Heart left ventricle (tissue), 16 donors: ENCODE results near the gene MXI1. TPM values are rescaled to one million over a fixed set of nuclear protein-coding genes. Genes with fewer than 3 reads are reported as not detected.

ENCODE experiments used
- ATAC-seq, 4 donors: fragments of 200-7000 bp; cut with Tn5 transposase; one replicate each; pipeline ENCODE4 v1.9.1; 2020 to 2022; ENCODE audit warnings: moderate library complexity in 4 of 4, mild to moderate bottlenecking in 3 of 4, moderate number of reproducible peaks in 1 of 4
- DNase-seq, 5 donors: peaks; one replicate each; pipeline ENCODE4 v3.0.0-alpha.2; 2020
- H3K27ac ChIP-seq, 12 donors: fragments of 200-600 bp; sonication (generic) in 4 of 12; one replicate each; pipeline versions ENCODE4 v1.5.0 to v1.8.0; 2016 to 2022; ENCODE audit warnings: mild to moderate bottlenecking in 2 of 12
- H3K27me3 ChIP-seq, 9 donors: fragments of 200-600 bp; sonication (generic) in 2 of 9; one replicate each; pipeline versions ENCODE4 v1.5.1 to v1.8.0; 2016 to 2022; ENCODE audit warnings: mild to moderate bottlenecking in 3 of 9
- H3K36me3 ChIP-seq, 9 donors: fragments of 200-600 bp; sonication (generic) in 2 of 9; one replicate each; pipeline versions ENCODE4 v1.5.0 to v1.8.0; 2018 to 2022; ENCODE audit warnings: mild to moderate bottlenecking in 2 of 9
- H3K4me1 ChIP-seq, 12 donors: fragments of 200-600 bp; sonication (generic) in 4 of 12; one replicate each; pipeline versions ENCODE4 v1.5.0 to v1.8.0; 2016 to 2022; ENCODE audit warnings: mild to moderate bottlenecking in 3 of 12
- H3K4me3 ChIP-seq, 12 donors: fragments of 200-600 bp; sonication (generic) in 4 of 12; one replicate each; pipeline versions ENCODE4 v1.5.0 to v1.8.0; 2017 to 2022; ENCODE audit warnings: mild to moderate bottlenecking in 9 of 12, moderate library complexity in 4 of 12
- H3K9me3 ChIP-seq, 12 donors: fragments of 200-600 bp; sonication (generic) in 4 of 12; one replicate each; pipeline versions ENCODE4 v1.5.0 to v1.8.0; 2016 to 2022; ENCODE audit warnings: mild to moderate bottlenecking in 1 of 12
- POLR2A ChIP-seq, 2 donors: fragments of 450-650 bp; IDR thresholded peaks; one replicate each; pipeline ENCODE4 v1.6.1; 2017; ENCODE audit warnings: antibody characterized with exemption in 2 of 2, mild to moderate bottlenecking in 2 of 2, moderate library complexity in 2 of 2
- WGBS, 4 donors: extraction: QIAGEN DNeasy Blood & Tissue Kit in 2 of 4; methylation state at CpG; one replicate each; pipeline versions ENCODE4 v1.1.5 to v1.1.7; 2013 to 2018; 5-methylcytosine and 5-hydroxymethylcytosine counted together
- intact Hi-C, 10 donors: fragments of 100-400 bp; cut with DNase I; formaldehyde crosslinking; loops; one replicate each; pipeline versions ENCODE4 v1.11.1 to v1.14.2; 2022
- polyA plus RNA-seq, 2 donors: library from polyadenylated mRNA; stranded (reverse); fragments of 200-250 nt; gene quantifications; one replicate each; pipeline ENCODE4 v1.2.3, GENCODE V29; 2013
- total RNA-seq, 9 donors: library from RNA; depleted of rRNA in 2 of 9; stranded (reverse); fragments of >200 nt in 2 of 9; fragmentation: NEBNext Ultra II Directional in 3 of 9; extraction: Animal tissue kit (Norgen Biotek cat#: 25700) in 3 of 9; gene quantifications; one replicate each; pipeline versions ENCODE4 v1.1.0 to v1.2.4, GENCODE V29; 2016 to 2023
- TF ChIP-seq, protein P1 (sequence below), 12 donors: fragments of 200-600 bp; sonication (generic) in 4 of 12; IDR thresholded peaks; one replicate each; pipeline versions ENCODE4 v1.5.0 to v1.8.0; 2018 to 2022; ENCODE audit warnings: antibody characterized with exemption in 12 of 12, mild to moderate bottlenecking in 5 of 12
- donor health status: ischemic (EF 13 %, LVEDD 7.1; RV severe dilation, severe dysfunction).
- donor health status: healthy with polysubstance abuse.
- donor health status: DM: no; HTN: yes; CAD: no.
- donor health status: DM: no; HTN: no; CAD: no.
- donor health status: ischemic (EF 25% LVEDD 6.9; RV normal size, moderate dysfunction).
- donor health status: ischemic (EF 25% LVEDD 5.7; RV mildly dilated, moderate dysfunction).
- donor health status: healthy.
- donor health status: DM: yes; HTN: yes; CAD: no.
- donor health status: ischemic (EF 35%, LVEDD 5.7; RV mildly dilated, moderate dysfunction).
- donor health status: nonischemic (EF 11% LVEDD 7.7; RV severe dilation, severe dysfunction).
- donor health status: DM: yes; HTN: yes; CAD: no.
- donor health status: PGD.
- donor health status: ischemic (EF 29% LVEDD 5.4; RV normal size, mild dysfunction).
- donor health status: nonischemic (EF 23%, LVEDD 6.1; RV moderate dilation, normal function).

The MXI1 gene
- total and polyA plus RNA-seq, 11 donors: 20.3 to 83.2 (median 60.6) TPM

DNA sequence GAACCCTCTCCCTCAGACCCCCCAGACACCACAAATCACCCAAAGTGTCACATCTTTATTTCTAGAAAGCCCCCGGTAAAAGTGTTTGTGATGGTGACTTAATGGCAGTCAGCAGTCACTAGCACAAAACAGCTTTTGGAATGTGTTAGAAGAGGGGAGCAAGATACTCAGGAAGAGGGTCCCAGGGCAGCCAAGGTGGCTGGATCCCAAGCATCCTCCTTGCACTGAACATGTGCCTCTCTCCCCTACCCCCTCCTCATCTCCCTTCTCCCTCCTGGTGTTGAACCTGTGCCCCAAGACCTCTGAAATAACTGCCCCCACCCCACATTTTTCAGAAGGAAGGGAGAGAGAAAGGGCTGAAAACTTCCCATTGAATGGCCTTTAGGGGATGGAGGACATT is 37.8 kb upstream of the MXI1 start:
- Histone ChIP-seq H3K9me3 (no peaks in the 10 kb centered on the region), H3K4me1 (peaks cover 5 to 31% (median 26%) of the 10 kb centered on the region in 12 donors), H3K27ac (peak overlapping the region in 4 of 12 donors; percentile 38 to 83 (median 77)), H3K36me3 (no peaks in the 10 kb centered on the region), H3K27me3 (peaks cover 0 to 41% (median 0%) of the 10 kb centered on the region in 9 donors), H3K4me3 (no peak overlapping the region)
- DNase-seq (no peak), ATAC-seq (no peak)
- intact Hi-C loops: loop anchor here in 1 of 10 donors (5.0 kb wide), 1 partner anchor 38 kb away; the partner anchor contains the start of gene MXI1
- TF ChIP-seq POLR2A (IDR thresholded peaks at IDR 0.05): no peak
- TF ChIP-seq, protein P1, sequence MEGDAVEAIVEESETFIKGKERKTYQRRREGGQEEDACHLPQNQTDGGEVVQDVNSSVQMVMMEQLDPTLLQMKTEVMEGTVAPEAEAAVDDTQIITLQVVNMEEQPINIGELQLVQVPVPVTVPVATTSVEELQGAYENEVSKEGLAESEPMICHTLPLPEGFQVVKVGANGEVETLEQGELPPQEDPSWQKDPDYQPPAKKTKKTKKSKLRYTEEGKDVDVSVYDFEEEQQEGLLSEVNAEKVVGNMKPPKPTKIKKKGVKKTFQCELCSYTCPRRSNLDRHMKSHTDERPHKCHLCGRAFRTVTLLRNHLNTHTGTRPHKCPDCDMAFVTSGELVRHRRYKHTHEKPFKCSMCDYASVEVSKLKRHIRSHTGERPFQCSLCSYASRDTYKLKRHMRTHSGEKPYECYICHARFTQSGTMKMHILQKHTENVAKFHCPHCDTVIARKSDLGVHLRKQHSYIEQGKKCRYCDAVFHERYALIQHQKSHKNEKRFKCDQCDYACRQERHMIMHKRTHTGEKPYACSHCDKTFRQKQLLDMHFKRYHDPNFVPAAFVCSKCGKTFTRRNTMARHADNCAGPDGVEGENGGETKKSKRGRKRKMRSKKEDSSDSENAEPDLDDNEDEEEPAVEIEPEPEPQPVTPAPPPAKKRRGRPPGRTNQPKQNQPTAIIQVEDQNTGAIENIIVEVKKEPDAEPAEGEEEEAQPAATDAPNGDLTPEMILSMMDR (IDR thresholded peaks at IDR 0.05): no peak
- WGBS, 4 donors: 24 to 58% (median 45%) methylated on average over 1 of the region's 1 CpG

GRCh38 chr10:110170142-110170971 is 37.0 kb upstream of the MXI1 start:
- H3K4me3 ChIP-seq: peak overlapping the region in 1 of 12 donors; percentile 10
- intact Hi-C loops: loop anchor here in 3 of 10 donors (2.0 to 5.0 kb wide), 3 partner anchors 37 to 40 kb away; partner anchors contain the start of gene MXI1 (in 1 of the 3)
- peak overlapping the region; percentile 41 to 83 (median 66) for H3K27ac ChIP-seq
- no peaks in the 10 kb centered on the region for H3K9me3 ChIP-seq
- no peaks in the 10 kb centered on the region for H3K36me3 ChIP-seq
- DNase-seq (peak in 3 of 5 donors; percentile 41 to 70 (median 49)), ATAC-seq (peak; percentile 61 to 83 (median 66))
- peaks cover 0 to 41% (median 0%) of the 10 kb centered on the region in 9 donors for H3K27me3 ChIP-seq
- WGBS, 4 donors: 16 to 26% (median 20%) methylated on average over 10 to 13 of the region's 13 CpGs
- TF ChIP-seq, protein P1 (IDR thresholded peaks at IDR 0.05): no peak
- no peak for TF ChIP-seq POLR2A (IDR thresholded peaks at IDR 0.05)
- peaks cover 5 to 35% (median 26%) of the 10 kb centered on the region in 12 donors for H3K4me1 ChIP-seq

DNA sequence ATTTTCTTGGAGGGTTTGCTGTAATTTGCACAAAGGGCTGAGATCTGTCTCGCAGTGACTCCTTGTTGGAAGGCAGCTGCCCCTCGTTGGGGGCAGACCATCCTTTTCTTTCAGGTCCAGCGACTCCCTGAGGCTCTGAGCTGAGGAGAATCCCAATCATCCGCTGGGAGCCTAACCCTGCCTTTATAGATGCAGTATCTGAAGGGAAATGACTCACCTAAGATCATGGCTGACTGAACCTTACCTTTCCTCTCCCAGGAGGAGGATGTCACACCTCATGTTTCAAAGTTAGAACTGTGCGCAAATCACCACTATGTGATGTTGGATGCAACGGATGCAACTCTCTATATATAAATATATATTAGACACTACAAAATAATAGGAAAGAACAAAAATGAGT is 36.4 kb upstream of the MXI1 start:
- peaks cover 5 to 42% (median 33%) of the 10 kb centered on the region in 12 donors for H3K4me1 ChIP-seq
- ATAC-seq: peak in 2 of 4 donors; percentile 8 to 41
- peaks cover 0 to 34% (median 0%) of the 10 kb centered on the region in 9 donors for H3K27me3 ChIP-seq
- intact Hi-C loops: loop anchor here in 3 of 10 donors (2.0 to 5.0 kb wide), 3 partner anchors 36 to 40 kb away; partner anchors contain the start of gene MXI1 (in 1 of the 3)
- no peak for TF ChIP-seq POLR2A (IDR thresholded peaks at IDR 0.05)
- TF ChIP-seq, protein P1 (IDR thresholded peaks at IDR 0.05): no peak
- no peaks in the 10 kb centered on the region for H3K36me3 ChIP-seq
- no peaks in the 10 kb centered on the region for H3K9me3 ChIP-seq
- no peak overlapping the region for H3K4me3 ChIP-seq
- DNase-seq: no peak
- H3K27ac ChIP-seq: peak overlapping the region in 11 of 12 donors; percentile 41 to 82 (median 70)
- 50 to 54% (median 53%) methylated on average over 6 of the region's 6 CpGs for WGBS, 4 donors

DNA sequence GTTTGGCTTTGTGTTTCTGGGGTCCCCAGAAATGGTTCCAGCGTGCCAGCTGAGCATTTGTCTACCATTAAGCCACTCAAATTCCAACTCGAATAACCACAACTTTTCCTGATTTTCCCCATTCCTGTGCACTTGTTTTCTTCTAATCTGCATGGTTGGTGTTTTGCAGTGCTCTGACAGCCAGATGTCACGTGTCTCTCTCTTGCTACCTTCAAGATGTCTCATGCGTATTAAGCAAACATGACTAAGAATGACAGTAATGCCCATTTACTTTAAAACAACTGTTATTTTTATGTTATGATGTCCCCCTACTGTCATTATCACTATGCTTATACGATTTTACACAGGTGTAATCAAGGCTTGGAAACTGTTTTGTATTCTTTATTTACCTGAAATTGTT is 35.2 kb upstream of the MXI1 start:
- no peak for ATAC-seq
- peaks cover 0 to 26% (median 0%) of the 10 kb centered on the region in 9 donors for H3K27me3 ChIP-seq
- intact Hi-C loops: loop anchor here in 1 of 10 donors (5.0 kb wide), 1 partner anchor 35 kb away; the partner anchor contains the start of gene MXI1

More for the DNA sequence above, 35.2 kb upstream of the MXI1 start:
- WGBS, 4 donors: 88 to 91% (median 89%) methylated on average over 5 of the region's 5 CpGs
- Histone ChIP-seq H3K9me3 (no peaks in the 10 kb centered on the region), H3K36me3 (no peaks in the 10 kb centered on the region), H3K4me3 (no peak overlapping the region), H3K4me1 (peaks cover 5 to 51% (median 41%) of the 10 kb centered on the region in 12 donors), H3K27ac (peak overlapping the region in 1 of 12 donors; percentile 82)
- no peak for DNase-seq
- TF ChIP-seq POLR2A (IDR thresholded peaks at IDR 0.05): no peak
- TF ChIP-seq, protein P1 (IDR thresholded peaks at IDR 0.05): no peak
